Osteoblast (primary cell): Measurements from ENCODE around the gene PPFIBP2. TPM values are rescaled to one million over a fixed set of nuclear protein-coding genes. Genes with fewer than 3 reads are reported as not detected.
A peak's percentile ranks its signal among the peaks of the same experiment; 100 is the strongest.

Experiments used
- DNase-seq: peaks from one replicate; pipeline ENCODE4 v3.0.0; 2011; ENCODE audit warnings: low spot score, mixed read lengths; ENCODE audit not compliant: insufficient read length; ENCODE audit errors: missing footprints
- H2AFZ ChIP-seq: 2 replicates; pipeline ENCODE4 v1.6.0; 2011; ENCODE audit warnings: mild to moderate bottlenecking, low read length
- H3K27ac ChIP-seq: 2 replicates; pipeline ENCODE4 v1.5.1; 2011; ENCODE audit warnings: mild to moderate bottlenecking, low read depth, low read length, moderate library complexity
- H3K27me3 ChIP-seq: 2 replicates; pipeline ENCODE4 v1.6.0; 2012; ENCODE audit warnings: mild to moderate bottlenecking, control low read depth, inconsistent platforms, low read length, moderate library complexity; ENCODE audit not compliant: insufficient read depth
- H3K36me3 ChIP-seq: 2 replicates; pipeline ENCODE4 v1.5.1; 2011; ENCODE audit warnings: mild to moderate bottlenecking, low read length, control low read depth, moderate library complexity; ENCODE audit not compliant: insufficient read depth
- H3K4me1 ChIP-seq: 2 replicates; pipeline ENCODE4 v1.5.1; 2011; ENCODE audit warnings: mild to moderate bottlenecking, low read length, control low read depth, moderate library complexity; ENCODE audit not compliant: insufficient read depth
- H3K4me2 ChIP-seq: 2 replicates; pipeline ENCODE4 v1.6.0; 2011; ENCODE audit warnings: mild to moderate bottlenecking, low read length; ENCODE audit not compliant: insufficient read depth
- H3K4me3 ChIP-seq: fragments of 200-600 bp; sonication (generic); 3 replicates; pipeline ENCODE4 v1.5.1; 2012; ENCODE audit warnings: mild to moderate bottlenecking, low read length, inconsistent platforms; ENCODE audit not compliant: insufficient read depth
- H3K79me2 ChIP-seq: 2 replicates; pipeline ENCODE4 v1.6.0; 2012; ENCODE audit warnings: mild to moderate bottlenecking, low read length, control low read depth, inconsistent platforms; ENCODE audit not compliant: insufficient read depth
- H3K9me3 ChIP-seq: 2 replicates; pipeline ENCODE4 v1.5.1; 2011; ENCODE audit warnings: low read depth, low read length, control low read depth
- H4K20me1 ChIP-seq: 2 replicates; pipeline ENCODE4 v1.6.0; 2012; ENCODE audit warnings: mild to moderate bottlenecking, low read length, control low read depth; ENCODE audit not compliant: insufficient read depth
- CTCF ChIP-seq: IDR thresholded peaks from 2 replicates; pipeline ENCODE4 v1.5.1; 2011; ENCODE audit warnings: mild to moderate bottlenecking, low read depth, low read length, moderate library complexity; ENCODE audit errors: extremely low read depth
- total RNA-seq: library from RNA; depleted of rRNA; stranded (reverse); fragments of >200 nt; gene quantifications from 2 replicates; pipeline ENCODE4 v1.2.3, GENCODE V29; 2012

Gene PPFIBP2
- total RNA-seq, 1 donor, result 25.0 TPM

- Histone ChIP-seq H4K20me1 (no peaks in the 10 kb centered on the region), H2AFZ (no peak overlapping the region), H3K36me3 (no peaks in the 10 kb centered on the region), H3K4me3 (no peak overlapping the region), H3K27me3 (peaks cover 23% of the 10 kb centered on the region), H3K4me2 (no peak overlapping the region), H3K4me1 (no peaks in the 10 kb centered on the region), H3K79me2 (no peaks in the 10 kb centered on the region), H3K9me3 (no peaks in the 10 kb centered on the region), H3K27ac (no peak overlapping the region)
- peak; percentile 25 for TF ChIP-seq CTCF
- no peak for DNase-seq
Observed at GRCh38 chr11:7690648-7691047, 176.8 kb downstream of the PPFIBP2 start.

GRCh38 chr11:7691759-7692350 is 178.1 kb downstream of the PPFIBP2 start:
- no peaks in the 10 kb centered on the region for H3K79me2 ChIP-seq
- H3K27me3 ChIP-seq, result peaks cover 23% of the 10 kb centered on the region
- no peak overlapping the region for H3K4me3 ChIP-seq
- H4K20me1 ChIP-seq, result no peaks in the 10 kb centered on the region
- DNase-seq, result no peak
- H2AFZ ChIP-seq, result no peak overlapping the region
- H3K4me2 ChIP-seq, result no peak overlapping the region
- H3K27ac ChIP-seq, result no peak overlapping the region
- TF ChIP-seq CTCF, result no peak
- no peaks in the 10 kb centered on the region for H3K9me3 ChIP-seq
- no peaks in the 10 kb centered on the region for H3K4me1 ChIP-seq
- no peaks in the 10 kb centered on the region for H3K36me3 ChIP-seq

- TF ChIP-seq CTCF, result no peak
- Histone ChIP-seq H3K79me2 (no peaks in the 10 kb centered on the region), H3K9me3 (no peaks in the 10 kb centered on the region), H4K20me1 (no peaks in the 10 kb centered on the region), H3K27me3 (peaks cover 23% of the 10 kb centered on the region), H3K27ac (no peak overlapping the region), H2AFZ (no peak overlapping the region), H3K4me1 (no peaks in the 10 kb centered on the region), H3K4me3 (no peak overlapping the region), H3K36me3 (no peaks in the 10 kb centered on the region), H3K4me2 (no peak overlapping the region)
- DNase-seq, result no peak
Observed at GRCh38 chr11:7692426-7692825, 178.6 kb downstream of the PPFIBP2 start.

- Histone ChIP-seq H3K9me3 (no peaks in the 10 kb centered on the region), H2AFZ (peak overlapping the region; percentile 9), H3K4me3 (no peak overlapping the region), H4K20me1 (no peaks in the 10 kb centered on the region), H3K79me2 (no peaks in the 10 kb centered on the region), H3K4me2 (peak overlapping the region; percentile 44), H3K36me3 (no peaks in the 10 kb centered on the region), H3K4me1 (no peaks in the 10 kb centered on the region), H3K27ac (no peak overlapping the region), H3K27me3 (peaks cover 19% of the 10 kb centered on the region)
- no peak for DNase-seq
- no peak for TF ChIP-seq CTCF
Observed at GRCh38 chr11:7694235-7694634, 180.4 kb downstream of the PPFIBP2 start.
